Panc1 (cell line): ENCODE results near the gene COL4A1. TPM values are rescaled to one million over a fixed set of nuclear protein-coding genes. Genes with fewer than 3 reads are reported as not detected.

Experiments
- ATAC-seq: fragments of 200-7000 bp; cut with Tn5 transposase; 2 replicates; pipeline ENCODE4 v1.9.1; 2020; ENCODE audit warnings: mild to moderate bottlenecking, moderate library complexity
- BruUV-seq: library from RNA; stranded (reverse); fragments of 400-500 nt; replicated peaks from 2 replicates; lab custom pipeline; 2021; lab: Mats Ljungman, UMichigan
- CTCF ChIA-PET: fragments of 300-600 bp; sonication (Branson Sonifier 250); formaldehyde crosslinking; loops from one replicate; lab custom pipeline; 2022; ENCODE audit warnings: antibody characterized with exemption; lab: Charles Lee
- POLR2A ChIA-PET: fragments of 300-600 bp; sonication (Branson Sonifier 250); formaldehyde crosslinking; loops from one replicate; lab custom pipeline; 2022; ENCODE audit warnings: antibody characterized with exemption; lab: Charles Lee
- DNase-seq: peaks from one replicate; pipeline ENCODE4 v3.0.0-alpha.2; 2010; ENCODE audit warnings: low read depth, low spot score
- H3K27ac ChIP-seq: 2 replicates; pipeline ENCODE4 v1.5.1; 2011; ENCODE audit warnings: mild to moderate bottlenecking, low read length, inconsistent platforms
- H3K27me3 ChIP-seq: fragments of 200-500 bp; sonication (Bioruptor generic); 2 replicates; pipeline ENCODE4 v1.6.0; 2014; ENCODE audit warnings: low read length, inconsistent platforms; ENCODE audit not compliant: control insufficient read depth, insufficient read depth
- H3K36me3 ChIP-seq: fragments of 200-500 bp; sonication (Bioruptor generic); 2 replicates; pipeline ENCODE4 v1.5.1; 2014; ENCODE audit warnings: inconsistent platforms, mild to moderate bottlenecking, low read length, moderate library complexity; ENCODE audit not compliant: control insufficient read depth, insufficient read depth
- H3K4me1 ChIP-seq: 2 replicates; pipeline ENCODE4 v1.5.1; 2011; ENCODE audit warnings: inconsistent platforms, mild to moderate bottlenecking, low read length, moderate library complexity; ENCODE audit not compliant: control insufficient read depth, insufficient read depth
- H3K4me3 ChIP-seq, 2 experiments: 2 replicates each; pipeline ENCODE4 v1.5.1; 2011 to 2012; ENCODE audit warnings: low read depth in 2 of 2, low read length in 2 of 2, mild to moderate bottlenecking in 2 of 2, inconsistent platforms in 1 of 2, moderate library complexity in 1 of 2
- H3K9me3 ChIP-seq: fragments of 200-500 bp; sonication (Bioruptor generic); 2 replicates; pipeline ENCODE4 v1.5.1; 2014; ENCODE audit warnings: low read depth, mild to moderate bottlenecking, inconsistent platforms, low read length, moderate library complexity; ENCODE audit not compliant: control insufficient read depth, insufficient read depth
- POLR2AphosphoS5 ChIP-seq: IDR thresholded peaks from 2 replicates; pipeline ENCODE4 v1.6.1; 2012; ENCODE audit warnings: mild to moderate bottlenecking, low read depth, low read length, moderate library complexity
- REST ChIP-seq, 2 experiments: IDR thresholded peaks; 2 replicates each; pipeline ENCODE4 v1.6.1; 2011 to 2012; ENCODE audit warnings: low read depth in 2 of 2, control low read depth in 1 of 2, low read length in 1 of 2, mild to moderate bottlenecking in 1 of 2, moderate library complexity in 1 of 2; ENCODE audit not compliant: insufficient read depth in 1 of 2
- SIN3A ChIP-seq: IDR thresholded peaks from 2 replicates; pipeline ENCODE4 v1.6.1; 2012; ENCODE audit warnings: low read depth, mild to moderate bottlenecking, low read length, moderate library complexity, borderline replicate concordance; ENCODE audit not compliant: insufficient read depth
- TCF7L2 ChIP-seq: IDR thresholded peaks from 2 replicates; pipeline ENCODE4 v1.6.1; 2011; ENCODE audit warnings: mild to moderate bottlenecking, low read depth, low read length, inconsistent platforms
- in situ Hi-C: cut with HindIII; loops from 2 replicates; pipeline ENCODE4 v1.10.0; 2016; ENCODE audit warnings: low sequenced_read_pairs, low pct_unique_long_range_greater_than_20kb
- intact Hi-C: fragments of 100-400 bp; cut with micrococcal nuclease; formaldehyde crosslinking; loops from one replicate; pipeline ENCODE4 v1.10.0; 2022; ENCODE audit not compliant: unreplicated experiment
- total RNA-seq: library from RNA; stranded (reverse); gene quantifications from one replicate; pipeline ENCODE4 v1.2.1, GENCODE V29; 2021; ENCODE audit not compliant: unreplicated experiment
- TF ChIP-seq, protein P1 (sequence below): fragments of 450-650 bp; IDR thresholded peaks from 2 replicates; pipeline ENCODE4 v1.5.1; 2017; ENCODE audit warnings: mild to moderate bottlenecking

Gene COL4A1
- total RNA-seq, 1 experiment from 2014 or later: 1.1 TPM

GRCh38 chr13:110173247-110173818 lies 133.6 kb downstream of the COL4A1 start:
- Histone ChIP-seq H3K27me3 (no peaks in the 10 kb centered on the region), H3K36me3 (no peaks in the 10 kb centered on the region), H3K9me3 (no peaks in the 10 kb centered on the region), H3K27ac (no peak overlapping the region), H3K4me3 (no peak overlapping the region), H3K4me1 (no peaks in the 10 kb centered on the region)
- DNase-seq: no peak
- ATAC-seq: no peak
- CTCF ChIA-PET: no interaction called here
- intact Hi-C loops (no loop called here), in situ Hi-C loops (no loop called here)
- TF ChIP-seq, protein P1, sequence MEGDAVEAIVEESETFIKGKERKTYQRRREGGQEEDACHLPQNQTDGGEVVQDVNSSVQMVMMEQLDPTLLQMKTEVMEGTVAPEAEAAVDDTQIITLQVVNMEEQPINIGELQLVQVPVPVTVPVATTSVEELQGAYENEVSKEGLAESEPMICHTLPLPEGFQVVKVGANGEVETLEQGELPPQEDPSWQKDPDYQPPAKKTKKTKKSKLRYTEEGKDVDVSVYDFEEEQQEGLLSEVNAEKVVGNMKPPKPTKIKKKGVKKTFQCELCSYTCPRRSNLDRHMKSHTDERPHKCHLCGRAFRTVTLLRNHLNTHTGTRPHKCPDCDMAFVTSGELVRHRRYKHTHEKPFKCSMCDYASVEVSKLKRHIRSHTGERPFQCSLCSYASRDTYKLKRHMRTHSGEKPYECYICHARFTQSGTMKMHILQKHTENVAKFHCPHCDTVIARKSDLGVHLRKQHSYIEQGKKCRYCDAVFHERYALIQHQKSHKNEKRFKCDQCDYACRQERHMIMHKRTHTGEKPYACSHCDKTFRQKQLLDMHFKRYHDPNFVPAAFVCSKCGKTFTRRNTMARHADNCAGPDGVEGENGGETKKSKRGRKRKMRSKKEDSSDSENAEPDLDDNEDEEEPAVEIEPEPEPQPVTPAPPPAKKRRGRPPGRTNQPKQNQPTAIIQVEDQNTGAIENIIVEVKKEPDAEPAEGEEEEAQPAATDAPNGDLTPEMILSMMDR: no peak
- TF ChIP-seq TCF7L2 (no peak), SIN3A (no peak), POLR2AphosphoS5 (no peak), REST (IDR thresholded peaks at IDR 0.05; ENCODE audit: insufficient read depth in 1 of 2, low read depth in 2 of 2, low read length in 1 of 2) (no peak)
- BruUV-seq: no TSS peak
- POLR2A ChIA-PET: no interaction called here

GRCh38 chr13:110170882-110171281 lies 136.1 kb downstream of the COL4A1 start:
- H3K27ac ChIP-seq: no peak overlapping the region
- no peak overlapping the region for H3K4me3 ChIP-seq
- ATAC-seq: no peak
- no peaks in the 10 kb centered on the region for H3K36me3 ChIP-seq
- no peaks in the 10 kb centered on the region for H3K4me1 ChIP-seq
- intact Hi-C loops (no loop called here), in situ Hi-C loops (no loop called here)
- CTCF ChIA-PET: no interaction called here
- POLR2A ChIA-PET: interaction anchor here (0.6 kb wide), 1 partner anchor 13 kb away, joined by 8 read pairs; no protein-coding TSS in a partner anchor
- no peaks in the 10 kb centered on the region for H3K27me3 ChIP-seq
- H3K9me3 ChIP-seq: no peaks in the 10 kb centered on the region
- BruUV-seq: no TSS peak
- TF ChIP-seq SIN3A (no peak), POLR2AphosphoS5 (no peak), TCF7L2 (no peak), REST (IDR thresholded peaks at IDR 0.05; ENCODE audit: insufficient read depth in 1 of 2, low read depth in 2 of 2, low read length in 1 of 2) (no peak)
- TF ChIP-seq, protein P1: no peak
- DNase-seq: no peak
